OCI-LY7 (cell line): Measurements from ENCODE around the gene CCDC92B. TPM values are rescaled to one million over a fixed set of nuclear protein-coding genes. Genes with fewer than 3 reads are reported as not detected.

Experiments
- BruUV-seq: library from RNA; stranded (reverse); fragments of 400-500 nt; replicated peaks from 2 replicates; lab custom pipeline; 2021; lab: Mats Ljungman, UMichigan
- CTCF ChIA-PET: fragments of 300-600 bp; sonication (Branson Sonifier 250); formaldehyde crosslinking; loops from one replicate; lab custom pipeline; 2022; ENCODE audit warnings: antibody characterized with exemption; ENCODE audit not compliant: unreplicated experiment; lab: Charles Lee
- POLR2A ChIA-PET: fragments of 300-600 bp; sonication (Branson Sonifier 250); formaldehyde crosslinking; loops from one replicate; lab custom pipeline; 2022; ENCODE audit warnings: antibody characterized with exemption; lab: Charles Lee
- DNase-seq: peaks from one replicate; pipeline ENCODE4 v3.0.0-alpha.2; 2015; ENCODE audit warnings: low spot score
- H2AFZ ChIP-seq: fragments of 200-600 bp; sonication (generic), shearing (Covaris generic); 2 replicates; pipeline ENCODE4 v1.6.1; 2014; ENCODE audit warnings: mild to moderate bottlenecking, antibody characterized with exemption, low read length, moderate library complexity
- H3K27ac ChIP-seq: fragments of 200-600 bp; sonication (generic); 2 replicates; pipeline ENCODE4 v1.5.1; 2014; ENCODE audit warnings: mixed run types, low read depth, mild to moderate bottlenecking, moderate library complexity, low read length, inconsistent platforms; ENCODE audit not compliant: poor library complexity, severe bottlenecking
- H3K36me3 ChIP-seq: fragments of 200-600 bp; sonication (generic); 2 replicates; pipeline ENCODE4 v1.6.1; 2014; ENCODE audit warnings: mild to moderate bottlenecking, antibody characterized with exemption, low read length, moderate library complexity, mixed read lengths; ENCODE audit not compliant: insufficient read depth
- H3K4me1 ChIP-seq: fragments of 200-600 bp; sonication (generic); 2 replicates; pipeline ENCODE4 v1.5.1; 2014; ENCODE audit warnings: mild to moderate bottlenecking, low read length; ENCODE audit not compliant: insufficient read depth, poor library complexity, severe bottlenecking
- H3K4me2 ChIP-seq: fragments of 200-600 bp; sonication (generic); 2 replicates; pipeline ENCODE4 v1.6.1; 2014; ENCODE audit warnings: mild to moderate bottlenecking, low read length
- H3K4me3 ChIP-seq: fragments of 200-600 bp; sonication (generic); 2 replicates; pipeline ENCODE4 v1.5.1; 2014; ENCODE audit warnings: mild to moderate bottlenecking, low read depth, low read length; ENCODE audit not compliant: poor library complexity, severe bottlenecking
- H3K79me2 ChIP-seq: fragments of 200-600 bp; sonication (generic); 2 replicates; pipeline ENCODE4 v1.6.1; 2016; ENCODE audit warnings: low read depth, mild to moderate bottlenecking, low read length, moderate library complexity, mixed read lengths; ENCODE audit not compliant: insufficient read depth
- H3K9me2 ChIP-seq: fragments of 200-600 bp; sonication (generic); 2 replicates; pipeline ENCODE4 v1.6.1; 2016; ENCODE audit warnings: mild to moderate bottlenecking, low read length, mixed read lengths; ENCODE audit not compliant: insufficient read depth
- H3K9me3 ChIP-seq: fragments of 200-600 bp; sonication (generic); 2 replicates; pipeline ENCODE4 v1.6.1; 2014; ENCODE audit warnings: mild to moderate bottlenecking, mixed run types, low read length, mixed read lengths
- H4K20me1 ChIP-seq: fragments of 200-600 bp; sonication (generic); 2 replicates; pipeline ENCODE4 v1.6.1; 2014; ENCODE audit warnings: mild to moderate bottlenecking, antibody characterized with exemption, low read length, moderate library complexity, mixed read lengths; ENCODE audit not compliant: insufficient read depth
- CTCF ChIP-seq: fragments of 200-600 bp; sonication (generic); conservative IDR thresholded peaks from 2 replicates; pipeline ENCODE4 v1.5.1; 2014; ENCODE audit warnings: mild to moderate bottlenecking, antibody characterized with exemption, low read length, moderate library complexity, mixed read lengths
- EZH2phosphoT487 ChIP-seq: fragments of 200-600 bp; sonication (generic); IDR thresholded peaks from 2 replicates; pipeline ENCODE4 v1.6.1; 2018; ENCODE audit warnings: low read depth, borderline replicate concordance, mild to moderate bottlenecking, mixed run types, antibody characterized with exemption, low read length, moderate library complexity, mixed read lengths
- intact Hi-C: fragments of 100-400 bp; cut with micrococcal nuclease; formaldehyde crosslinking; loops from one replicate; pipeline ENCODE4 v1.10.0; 2022; ENCODE audit not compliant: unreplicated experiment
- total RNA-seq, 2 experiments: library from RNA; depleted of rRNA in 1 of 2; stranded (reverse); fragments of >200 nt in 1 of 2; shearing (Covaris generic) in 1 of 2; gene quantifications; 2 replicates each; pipeline ENCODE4 v1.2.3, GENCODE V29; 2014 to 2022

The CCDC92B gene
- total RNA-seq, 2 experiments from 2014 or later, result not detected

DNA sequence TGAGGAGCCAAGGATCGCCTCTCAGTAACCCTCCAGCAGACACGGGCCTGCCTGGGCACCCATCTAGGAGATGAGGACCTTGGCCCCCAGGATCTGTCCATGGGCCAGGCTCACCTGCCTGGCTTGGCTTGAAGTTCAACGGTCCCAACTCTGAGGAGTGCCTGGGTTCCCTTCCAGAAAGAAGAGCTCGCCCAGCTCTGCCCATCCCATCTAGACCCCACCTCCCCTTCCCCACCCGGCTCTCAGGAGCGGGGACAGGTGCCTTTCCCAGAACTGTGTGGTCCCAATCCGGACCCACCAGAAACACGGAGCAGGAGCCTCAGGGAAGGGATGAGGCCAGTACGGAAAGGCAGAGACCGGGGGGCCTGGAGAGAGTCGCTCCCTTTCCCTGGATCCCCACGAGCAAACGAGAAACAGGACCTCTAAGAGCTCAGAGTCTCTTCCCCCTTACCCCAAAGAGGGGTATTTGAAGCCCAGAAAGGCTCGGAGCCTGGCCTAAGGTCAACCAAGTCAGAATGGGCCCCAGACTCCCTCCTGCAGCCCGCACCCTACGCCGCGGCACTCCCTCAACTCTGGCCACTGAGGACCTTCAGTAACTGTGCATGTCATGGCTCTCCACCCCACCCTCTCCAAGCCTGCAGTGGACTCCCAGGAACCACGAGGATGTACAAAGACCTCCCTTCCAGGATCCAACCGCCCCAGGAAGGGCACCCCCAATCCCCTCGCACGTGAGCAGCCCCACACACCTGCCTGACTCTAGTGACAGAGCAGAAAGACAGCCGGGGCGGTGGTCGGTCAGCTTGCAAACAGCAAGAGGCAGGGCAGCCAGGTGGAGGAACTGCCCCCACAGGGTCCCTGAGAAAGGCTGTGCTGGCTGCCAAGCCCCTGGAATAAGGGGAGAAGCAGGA is 43.3 kb downstream of the CCDC92B start:
- no peaks in the 10 kb centered on the region for H3K9me2 ChIP-seq
- no TSS peak for BruUV-seq
- no peak overlapping the region for H3K4me3 ChIP-seq
- no peak overlapping the region for H2AFZ ChIP-seq
- peaks cover 78% of the 10 kb centered on the region for H3K36me3 ChIP-seq
- no peak overlapping the region for H3K27ac ChIP-seq
- peaks cover 64% of the 10 kb centered on the region for H3K79me2 ChIP-seq
- TF ChIP-seq CTCF (no peak), EZH2phosphoT487 (no peak)
- intact Hi-C loops, result no loop called here
- no peak for DNase-seq
- peaks cover 9% of the 10 kb centered on the region for H4K20me1 ChIP-seq
- H3K9me3 ChIP-seq, result no peaks in the 10 kb centered on the region
- ChIA-PET CTCF (no interaction called here), POLR2A (no interaction called here)
- no peak overlapping the region for H3K4me2 ChIP-seq
- H3K4me1 ChIP-seq, result peaks cover 24% of the 10 kb centered on the region

GRCh38 chr17:2705263-2705662 is 44.2 kb downstream of the CCDC92B start:
- POLR2A ChIA-PET, result interaction anchor here (0.5 kb wide), 1 partner anchor 139 kb away, joined by 5 read pairs; no protein-coding TSS in a partner anchor
- intact Hi-C loops, result no loop called here
- H4K20me1 ChIP-seq, result peaks cover 9% of the 10 kb centered on the region

More at GRCh38 chr17:2705263-2705662, 44.2 kb downstream of the CCDC92B start:
- Histone ChIP-seq H3K27ac (no peak overlapping the region), H3K4me1 (peaks cover 24% of the 10 kb centered on the region), H3K4me3 (no peak overlapping the region), H3K9me3 (no peaks in the 10 kb centered on the region), H3K79me2 (peaks cover 55% of the 10 kb centered on the region), H3K9me2 (no peaks in the 10 kb centered on the region), H3K4me2 (no peak overlapping the region), H2AFZ (no peak overlapping the region), H3K36me3 (peaks cover 79% of the 10 kb centered on the region)
- TF ChIP-seq CTCF, result no peak
- no peak for TF ChIP-seq EZH2phosphoT487
- no TSS peak for BruUV-seq
- DNase-seq, result no peak
- CTCF ChIA-PET, result no interaction called here
